ENCODE results near the gene ZNF618.

Gene ZNF618

GRCh38 chr9:113934167-113934828 is 58.2 kb downstream of the ZNF618 start:
- no peak for DNase-seq (ENCODE audit: low read depth in 2 of 2)

- no peak for DNase-seq (ENCODE audit: low read depth in 2 of 2)
These were observed 58.9 kb downstream of the ZNF618 start for GRCh38 chr9:113934829-113935676.

- no peak for DNase-seq (ENCODE audit: low read depth in 2 of 2)
These were observed 59.7 kb downstream of the ZNF618 start for GRCh38 chr9:113935677-113936380.

GRCh38 chr9:113940077-113940476 is 64.0 kb downstream of the ZNF618 start:
- DNase-seq (ENCODE audit: low read depth in 2 of 2) = no peak

- DNase-seq (ENCODE audit: low read depth in 2 of 2) = no peak
These were observed 64.9 kb downstream of the ZNF618 start for GRCh38 chr9:113941056-113941455.

GRCh38 chr9:113941526-113941925 is 65.4 kb downstream of the ZNF618 start:
- no peak for DNase-seq (ENCODE audit: low read depth in 2 of 2)

GRCh38 chr9:113943112-113944009 is 67.3 kb downstream of the ZNF618 start:
- DNase-seq (ENCODE audit: low read depth in 2 of 2) = no peak

- no peak for DNase-seq (ENCODE audit: low read depth in 2 of 2)
These were observed 69.7 kb downstream of the ZNF618 start for GRCh38 chr9:113945784-113946183.

- DNase-seq (ENCODE audit: low read depth in 2 of 2) = no peak
These were observed 70.5 kb downstream of the ZNF618 start for GRCh38 chr9:113946496-113947115.

GRCh38 chr9:113947941-113948340 is 71.8 kb downstream of the ZNF618 start:
- DNase-seq (ENCODE audit: low read depth in 2 of 2) = no peak

GRCh38 chr9:113948891-113949570 is 72.9 kb downstream of the ZNF618 start:
- DNase-seq (ENCODE audit: low read depth in 2 of 2) = no peak

GRCh38 chr9:113949571-113950078 is 73.5 kb downstream of the ZNF618 start:
- no peak for DNase-seq (ENCODE audit: low read depth in 2 of 2)

GRCh38 chr9:113950195-113951031 is 74.3 kb downstream of the ZNF618 start:
- DNase-seq (ENCODE audit: low read depth in 2 of 2) = no peak

GRCh38 chr9:113951032-113951372 is 74.9 kb downstream of the ZNF618 start:
- DNase-seq (ENCODE audit: low read depth in 2 of 2) = no peak

- no peak for DNase-seq (ENCODE audit: low read depth in 2 of 2)
These were observed 76.6 kb downstream of the ZNF618 start for GRCh38 chr9:113952676-113953075.

- DNase-seq (ENCODE audit: low read depth in 2 of 2) = no peak
These were observed 77.4 kb downstream of the ZNF618 start for GRCh38 chr9:113953531-113953930.

GRCh38 chr9:113954591-113954990 is 78.5 kb downstream of the ZNF618 start:
- no peak for DNase-seq (ENCODE audit: low read depth in 2 of 2)

GRCh38 chr9:113955076-113955752 is 79.1 kb downstream of the ZNF618 start:
- no peak for DNase-seq (ENCODE audit: low read depth in 2 of 2)

GRCh38 chr9:113956901-113957300 is 80.8 kb downstream of the ZNF618 start:
- DNase-seq (ENCODE audit: low read depth in 2 of 2) = no peak
